GM18861 (cell line): ENCODE data around the gene CACNG5.

ENCODE experiments used
- ATAC-seq: cut with Tn5 transposase; IDR thresholded peaks from one replicate; pipeline ENCODE4 v1.9.1; 2021; ENCODE audit not compliant: unreplicated experiment

The CACNG5 gene

DNA sequence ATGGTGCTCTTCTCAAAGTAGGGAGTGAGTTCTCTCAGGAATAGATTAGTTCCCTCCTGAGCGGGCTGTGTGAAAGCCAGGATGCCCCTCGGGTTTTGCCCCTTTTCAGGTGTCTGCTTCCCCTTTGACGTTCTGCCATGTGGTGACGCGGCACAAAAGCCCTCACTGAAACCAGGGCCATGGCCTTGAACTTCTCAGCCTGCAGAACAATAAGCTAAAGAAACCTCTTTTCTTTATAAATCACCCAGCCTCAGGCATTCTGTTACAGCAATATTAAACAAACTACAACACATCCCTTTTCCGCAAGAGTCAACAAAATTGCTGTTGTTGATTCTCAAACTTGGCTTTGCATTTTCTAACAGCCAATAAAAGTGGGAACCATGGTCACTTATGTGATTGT, 15.5 kb upstream of the CACNG5 start:
- ATAC-seq = no peak

DNA sequence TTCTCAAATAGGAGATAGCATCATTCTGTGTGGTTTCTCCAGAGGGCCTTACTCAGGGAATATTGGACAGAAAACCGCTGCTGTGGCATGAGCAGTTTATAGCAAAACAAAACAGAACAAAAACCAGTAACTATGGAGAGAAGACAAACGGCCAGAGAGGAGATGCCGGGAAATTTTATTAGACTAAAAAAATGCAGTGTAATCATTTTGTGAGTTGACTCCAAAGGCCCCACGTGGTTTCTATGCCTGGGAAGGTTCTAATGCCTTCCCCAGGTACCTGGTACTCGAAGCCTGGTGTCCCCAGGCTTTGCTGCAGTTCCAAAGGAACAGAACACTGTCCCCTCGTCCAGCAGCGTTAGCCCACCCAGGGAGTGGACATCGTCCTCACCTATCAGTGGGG, 12.9 kb upstream of the CACNG5 start:
- ATAC-seq = no peak

DNA sequence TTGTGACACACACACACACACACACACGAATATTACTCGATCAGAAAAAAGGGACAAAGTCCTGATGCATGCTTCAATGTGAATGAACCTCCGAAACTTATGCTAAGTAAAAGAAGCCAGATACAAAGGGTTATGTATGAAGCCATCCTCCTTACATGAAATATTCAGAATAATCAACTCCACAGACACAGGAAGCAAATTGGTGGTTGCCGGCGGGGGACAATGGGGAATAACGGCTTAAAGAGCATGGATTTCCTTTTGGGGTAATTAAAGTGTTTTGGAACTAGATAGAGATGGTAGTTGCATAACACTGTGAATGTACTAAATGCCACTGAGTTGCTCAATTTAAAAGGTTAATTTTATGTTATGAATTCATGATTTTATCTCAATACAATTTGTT, 8.1 kb upstream of the CACNG5 start:
- ATAC-seq = no peak

DNA sequence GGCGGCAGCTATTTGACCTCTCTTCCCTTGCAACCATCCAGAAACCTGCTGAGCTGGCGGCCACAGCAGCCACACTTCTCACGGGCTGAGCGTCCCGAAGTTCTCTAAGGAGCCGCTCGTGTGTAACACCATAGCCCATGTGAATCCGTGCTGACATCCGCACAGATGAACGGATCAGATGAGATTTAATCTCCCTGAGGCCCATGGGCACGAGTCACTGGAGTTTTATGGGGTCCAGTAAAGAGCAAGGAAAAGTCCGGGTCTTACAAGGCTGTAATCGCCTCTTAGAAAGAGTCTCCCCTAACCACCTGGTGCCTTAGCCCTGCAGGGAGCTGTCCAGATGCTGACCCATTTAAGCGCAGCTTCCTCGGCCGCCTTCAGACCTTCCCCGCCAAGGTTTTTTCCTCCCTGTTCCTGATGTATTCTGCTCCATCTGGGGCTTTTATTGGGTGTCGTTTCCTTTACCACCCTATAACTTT, 5.5 kb upstream of the CACNG5 start:
- ATAC-seq = no peak

DNA sequence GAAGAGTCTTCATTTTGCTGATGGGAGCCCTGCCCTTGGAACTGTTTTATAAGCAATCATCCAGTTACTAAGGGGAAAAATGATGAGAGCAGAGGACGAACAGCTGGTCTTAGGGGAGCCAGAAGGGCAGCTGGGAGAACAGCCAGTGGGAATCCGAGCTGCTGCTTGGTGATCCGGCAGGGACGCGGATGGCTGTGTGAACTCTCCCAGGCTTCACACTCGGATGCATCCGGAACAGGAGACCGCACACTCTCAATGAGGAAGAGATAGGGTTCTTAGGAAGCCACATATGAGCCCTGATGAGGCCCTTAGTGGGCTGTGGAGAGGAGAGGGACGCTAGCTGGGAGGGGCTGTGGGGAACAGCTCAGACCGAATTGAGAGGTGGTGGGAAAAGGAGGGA, 5.0 kb upstream of the CACNG5 start:
- ATAC-seq = no peak

DNA sequence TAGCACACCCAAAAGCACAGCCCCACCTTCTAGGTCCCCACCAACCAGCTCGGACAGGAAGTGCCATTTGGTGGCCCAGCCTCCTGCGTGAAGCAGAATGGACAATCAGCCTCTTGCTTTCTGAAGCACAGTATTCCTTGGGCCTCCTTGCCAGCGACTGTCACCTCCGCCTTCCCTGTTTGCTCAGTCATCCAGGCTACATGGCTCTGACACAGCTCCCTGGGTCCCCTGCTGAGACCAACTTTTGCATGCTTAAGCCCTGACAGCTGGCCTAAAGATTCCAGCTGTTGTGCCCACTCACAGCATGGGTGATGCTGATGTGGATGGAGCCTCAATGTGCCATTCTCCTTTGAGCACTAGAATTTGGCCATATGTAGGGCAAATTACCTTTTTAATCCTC, 4.5 kb upstream of the CACNG5 start:
- no peak for ATAC-seq

DNA sequence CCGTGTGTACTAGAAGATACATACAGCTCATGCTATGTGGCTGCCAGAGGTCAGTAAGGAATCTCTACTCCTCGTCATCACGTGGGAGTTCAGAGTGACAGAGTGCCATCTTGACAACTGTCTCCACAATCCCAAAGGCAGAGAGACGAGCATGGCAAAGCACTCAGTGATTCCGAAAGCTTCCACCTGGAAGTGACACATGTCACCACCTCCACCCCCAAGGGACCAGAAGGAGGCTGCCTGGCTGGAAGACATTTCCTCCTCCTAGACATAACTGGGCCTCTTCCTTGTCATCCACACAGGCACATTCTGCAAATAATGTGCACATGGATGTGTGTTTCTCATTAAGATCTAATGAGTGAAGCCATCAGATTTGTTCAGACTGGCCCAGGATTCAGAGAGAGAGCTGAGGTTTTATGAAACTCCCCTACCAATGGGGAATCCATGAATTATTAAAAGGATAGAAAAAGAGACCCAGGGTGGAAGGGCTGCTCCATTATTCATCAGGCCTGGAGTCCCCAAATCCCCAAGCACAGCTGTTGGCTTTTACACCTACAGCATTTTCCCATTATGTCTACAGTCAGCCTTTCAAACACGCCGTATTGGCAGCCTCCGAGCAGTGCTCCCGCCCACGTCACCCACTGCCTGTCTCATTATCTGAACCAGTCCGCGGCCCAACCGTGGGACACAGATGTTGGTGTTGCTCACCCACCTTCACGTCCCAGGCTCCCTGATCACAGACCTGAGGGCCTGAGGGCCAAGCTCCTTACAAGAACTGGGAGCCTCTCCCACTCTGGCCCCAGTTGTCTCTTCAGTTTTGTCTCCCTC, 3.3 kb upstream of the CACNG5 start:
- ATAC-seq = no peak

DNA sequence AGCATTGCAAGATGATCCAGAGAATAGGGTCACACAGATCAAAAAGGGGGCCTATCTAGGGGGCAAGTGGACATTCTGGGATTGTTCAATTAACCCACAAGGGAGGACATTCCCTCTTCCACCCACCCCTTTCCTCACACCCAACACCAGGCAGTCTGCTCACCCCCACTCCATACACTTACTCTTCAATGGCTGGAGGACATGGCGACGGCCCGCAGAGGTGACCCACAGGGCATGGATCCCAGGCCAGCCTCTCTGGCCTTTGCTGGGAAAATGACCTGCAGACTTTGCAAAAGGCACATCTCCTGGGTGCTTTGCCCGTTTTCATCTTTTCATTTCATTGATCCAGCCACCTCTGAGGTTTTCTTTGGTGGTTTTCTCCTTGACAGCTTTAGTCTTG, 1.7 kb upstream of the CACNG5 start:
- ATAC-seq = no peak

DNA sequence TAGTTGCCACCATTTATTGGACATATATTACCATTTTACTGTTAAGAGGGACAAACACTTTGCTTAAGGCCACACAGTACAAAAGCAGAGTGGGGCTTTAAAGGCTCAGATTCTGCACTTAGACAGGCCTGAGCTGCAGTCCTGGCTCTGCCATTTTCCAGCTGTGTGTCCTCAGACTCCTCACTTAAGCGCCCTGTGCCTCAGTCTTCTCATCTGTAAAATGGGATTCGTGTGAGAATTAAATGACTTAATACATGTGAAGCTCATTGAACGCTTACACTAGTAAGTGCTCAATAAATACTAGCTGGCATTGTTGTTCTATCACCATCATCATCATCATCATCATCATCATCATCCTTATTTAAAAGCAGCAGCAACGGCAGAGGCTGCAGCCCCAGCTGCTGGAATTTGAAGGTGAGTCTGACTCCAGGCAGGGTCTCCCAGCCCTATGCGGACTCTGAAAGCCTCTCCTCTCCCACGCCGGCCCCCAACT, 445 bp upstream of the CACNG5 start:
- ATAC-seq = no peak

DNA sequence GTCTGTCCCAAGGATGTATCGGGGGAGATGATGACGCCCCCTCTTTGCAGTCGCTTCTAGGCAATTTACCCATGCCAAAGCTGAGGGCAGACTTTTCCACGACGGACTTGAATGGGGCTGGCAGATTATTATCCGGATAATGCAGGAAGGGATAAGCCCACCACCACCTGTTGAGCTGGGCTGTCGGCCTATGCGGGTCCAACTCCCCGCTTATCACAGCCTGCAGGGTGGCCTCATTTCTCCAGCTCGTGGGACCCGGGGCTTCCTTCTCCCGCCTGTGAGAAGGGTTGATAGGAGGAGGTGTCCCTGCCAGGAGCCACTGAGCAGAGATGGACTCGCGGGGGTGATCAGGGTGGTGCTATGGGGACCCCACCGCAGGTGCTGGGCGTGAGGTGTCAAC, 559 bp downstream of the CACNG5 start:
- no peak for ATAC-seq

DNA sequence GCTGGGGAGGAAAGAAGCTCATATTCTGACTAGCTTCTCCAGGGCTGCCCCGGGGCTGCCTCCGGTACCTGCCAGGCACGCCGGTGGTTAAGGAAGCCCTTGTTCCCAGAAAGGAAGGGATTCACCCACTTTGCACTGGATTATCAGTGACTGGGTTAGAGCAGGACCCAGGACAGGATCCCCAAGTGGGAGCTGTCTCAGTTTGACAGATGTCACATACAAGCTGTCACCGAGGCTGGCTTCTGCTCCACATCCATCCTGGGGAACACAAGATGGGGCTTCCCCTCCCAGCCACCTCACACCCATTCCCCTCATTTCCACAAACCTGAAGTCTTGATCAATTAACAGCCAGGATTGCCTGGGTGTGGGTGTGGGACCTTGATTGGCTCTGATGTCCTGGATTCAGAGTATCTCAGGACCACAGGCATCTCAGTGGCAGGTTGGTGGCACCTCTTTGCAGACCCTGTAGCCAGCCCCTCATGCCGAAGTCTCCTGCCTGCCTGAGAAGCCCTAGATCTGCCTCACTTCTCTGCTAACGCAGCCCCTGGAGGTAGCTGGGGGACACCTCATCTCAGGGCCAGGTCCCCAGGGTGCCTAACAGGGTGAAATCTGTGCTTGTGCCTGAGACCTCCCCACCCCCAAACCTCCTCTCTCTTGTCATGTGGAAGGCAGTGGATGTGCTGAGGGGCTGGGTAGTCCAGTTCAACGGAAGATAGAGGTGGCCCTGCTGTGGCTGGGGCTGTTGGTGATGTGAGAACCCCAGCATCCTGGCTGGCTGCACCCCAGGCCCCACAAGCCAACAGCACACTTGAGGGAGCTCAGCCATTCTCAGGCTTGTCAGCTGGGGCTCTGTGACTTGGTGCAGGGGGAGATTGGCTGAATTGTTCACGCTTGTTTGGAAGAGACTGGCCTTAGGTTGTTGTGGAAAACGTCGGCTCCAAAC, 1.4 kb downstream of the CACNG5 start:
- no peak for ATAC-seq

DNA sequence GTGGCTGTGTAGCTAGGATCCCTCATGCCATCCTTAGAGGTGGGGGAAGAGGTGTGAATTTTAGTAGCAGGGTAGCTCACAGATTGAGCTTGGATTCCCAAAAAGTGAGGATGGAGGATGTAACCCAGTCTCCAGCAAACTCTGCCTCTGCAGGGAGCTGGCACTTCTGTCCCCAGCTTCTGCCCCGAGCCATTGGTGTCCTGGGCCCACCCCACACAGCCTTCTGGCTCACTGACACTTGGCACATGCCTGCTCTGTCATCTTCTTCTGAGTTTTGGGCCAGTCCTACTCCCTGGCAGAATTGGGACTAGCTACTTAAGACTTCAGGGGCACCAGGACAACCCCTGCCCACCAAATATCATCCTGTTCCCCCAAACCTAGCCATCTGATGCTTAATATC, 2.3 kb downstream of the CACNG5 start:
- no peak for ATAC-seq

DNA sequence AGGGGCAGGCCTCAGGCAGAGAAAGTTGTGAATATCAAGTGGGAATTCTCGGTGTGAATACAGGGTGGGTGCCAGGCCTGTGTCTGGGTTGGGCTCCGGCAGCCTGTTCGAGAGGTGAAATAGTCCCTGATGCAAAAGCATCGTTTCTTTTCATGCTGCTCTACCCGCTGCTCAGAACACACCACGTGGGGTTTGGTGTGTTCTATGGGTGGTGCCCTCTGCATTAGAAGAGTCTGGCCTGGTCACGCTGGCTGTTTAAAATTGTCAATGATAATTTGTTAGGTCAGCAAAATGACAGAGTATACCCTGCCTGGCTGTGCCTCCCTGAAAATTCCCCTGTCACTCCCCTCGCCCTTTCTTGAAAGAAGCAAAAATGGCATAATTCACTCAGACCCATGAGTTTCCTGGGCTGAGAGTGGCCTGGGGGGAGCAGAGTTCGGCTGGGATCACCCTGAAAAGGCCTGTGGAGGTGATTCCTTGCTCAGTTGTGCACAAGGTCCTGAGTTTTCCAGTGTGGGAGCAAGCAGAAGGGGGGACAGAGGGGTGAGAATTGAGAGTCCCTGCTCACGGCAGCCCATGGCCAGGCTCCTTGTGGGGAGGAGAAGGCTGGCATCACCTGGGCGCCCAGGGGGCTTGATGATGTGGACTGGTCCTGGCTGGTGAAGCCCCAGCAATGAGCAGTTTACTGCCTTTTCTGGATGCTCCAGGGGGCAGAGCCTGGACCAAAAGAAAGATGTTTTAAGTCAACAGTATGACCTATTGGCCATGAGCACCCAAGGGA, 3.2 kb downstream of the CACNG5 start:
- ATAC-seq = no peak

DNA sequence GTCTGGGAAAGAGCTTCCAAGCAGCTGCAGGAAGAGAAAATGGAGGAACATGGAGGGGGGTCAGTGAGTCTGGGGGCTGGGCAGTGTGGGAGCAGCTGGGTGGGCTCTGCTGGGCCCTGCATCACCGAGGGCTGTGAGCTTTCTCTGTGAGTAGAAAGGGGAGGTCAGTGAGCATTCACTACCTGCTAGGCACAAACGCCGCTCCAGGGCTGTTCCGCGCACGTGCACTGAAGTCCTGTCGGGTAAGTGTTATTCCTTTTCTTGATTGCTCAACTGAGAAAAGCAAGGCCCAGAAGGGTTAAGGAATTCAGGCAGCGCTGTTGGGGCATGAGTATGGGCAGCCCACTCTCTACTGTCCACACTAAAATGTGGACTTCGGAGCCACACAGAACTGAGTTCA, 4.7 kb downstream of the CACNG5 start:
- no peak for ATAC-seq

DNA sequence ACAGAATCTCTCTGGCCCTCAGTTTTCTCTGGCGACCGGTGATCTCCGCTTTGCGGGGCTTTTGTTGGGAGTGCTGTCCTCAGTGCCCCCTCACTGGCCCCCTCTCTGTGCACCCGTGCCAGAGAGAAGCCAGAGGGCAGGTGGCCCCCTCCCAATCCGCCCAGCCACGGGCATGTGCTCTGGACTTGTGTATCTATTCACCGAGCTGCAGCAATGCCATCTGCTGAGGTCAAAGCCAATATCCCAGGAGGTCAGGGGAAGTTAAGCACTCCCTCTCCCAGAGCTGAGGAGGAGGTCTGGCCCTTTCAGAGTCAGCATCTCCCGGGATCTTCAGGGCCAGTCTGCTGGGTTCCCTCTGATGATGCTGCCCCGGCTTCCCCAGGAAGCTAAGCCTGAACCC, 5.1 kb downstream of the CACNG5 start:
- no peak for ATAC-seq

DNA sequence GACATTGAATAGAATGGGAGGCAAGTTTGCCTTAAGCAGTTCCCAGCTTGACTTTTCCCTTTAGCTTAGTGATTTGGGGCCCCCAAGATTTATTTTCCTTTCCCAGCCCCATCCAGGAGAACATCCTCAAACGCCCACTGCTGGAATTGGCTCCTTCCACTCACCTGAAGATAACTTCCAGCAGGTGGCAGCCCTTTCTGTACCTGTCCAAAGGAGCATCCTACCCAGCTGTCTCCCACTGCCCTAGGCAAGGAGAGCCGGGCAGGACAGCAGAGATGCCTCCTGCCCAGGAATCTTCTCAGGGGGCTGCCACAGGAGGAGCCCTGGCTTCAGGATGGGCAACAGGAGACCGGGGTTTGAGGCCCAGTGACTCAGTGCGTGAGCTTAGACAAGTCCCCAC, 6.4 kb downstream of the CACNG5 start:
- no peak for ATAC-seq

DNA sequence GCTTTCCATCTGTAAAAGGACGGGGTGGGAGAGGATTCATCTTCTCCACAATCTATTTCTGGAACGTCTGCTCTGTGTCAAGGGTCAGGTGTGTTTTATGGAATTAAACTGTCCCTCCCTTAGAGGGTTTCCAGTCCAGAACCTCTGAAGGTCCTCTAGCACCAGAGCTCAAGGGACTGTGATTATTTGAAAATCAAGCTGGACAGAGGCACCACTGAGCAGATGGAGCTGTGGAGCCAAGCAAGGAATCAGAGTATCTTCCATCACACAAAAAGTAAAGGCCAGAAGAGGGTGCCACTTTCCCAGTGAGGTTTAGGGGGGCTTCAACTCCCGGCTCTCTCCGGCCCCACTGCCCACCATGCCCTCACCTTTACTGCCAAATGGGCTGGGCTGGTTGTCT, 6.8 kb downstream of the CACNG5 start:
- no peak for ATAC-seq

DNA sequence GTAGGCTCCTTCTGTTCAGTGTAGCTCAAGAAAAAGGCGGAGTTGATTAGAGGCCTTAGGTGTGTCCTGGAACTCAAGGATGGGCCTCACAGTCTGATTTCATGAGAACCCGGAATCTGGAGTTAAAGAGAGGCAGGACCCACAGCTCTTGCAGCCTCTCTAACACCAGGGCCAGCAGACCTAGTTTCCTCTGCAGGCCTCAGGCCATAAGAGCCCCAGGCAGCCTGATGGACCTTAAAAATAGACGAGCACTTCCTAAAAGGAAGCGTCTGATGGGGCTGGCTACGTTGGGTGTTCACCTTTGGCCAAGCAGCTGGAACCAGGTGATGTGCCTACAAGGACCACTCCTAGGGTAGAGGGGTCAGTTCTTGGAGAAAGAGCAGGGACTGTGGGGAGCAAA, 7.6 kb downstream of the CACNG5 start:
- no peak for ATAC-seq

DNA sequence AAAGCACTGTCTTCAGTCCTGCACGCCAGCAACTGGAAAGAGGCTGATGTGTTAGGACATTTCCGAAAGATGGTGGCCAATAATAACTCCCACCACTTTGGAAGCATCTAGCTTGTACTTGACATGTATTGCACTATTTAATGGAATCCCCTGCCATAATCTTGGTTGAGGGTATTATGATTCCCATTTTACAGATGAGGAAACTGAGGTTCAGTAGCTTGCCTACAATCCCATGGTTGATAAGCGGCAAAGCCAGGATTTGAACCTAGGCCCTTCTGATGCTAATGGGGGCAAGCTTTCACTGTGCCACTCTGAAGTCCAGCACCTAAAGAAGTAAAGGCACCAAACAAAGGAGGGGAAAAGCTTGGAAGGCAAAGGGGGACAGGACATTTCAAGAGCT, 8.0 kb downstream of the CACNG5 start:
- ATAC-seq = no peak

DNA sequence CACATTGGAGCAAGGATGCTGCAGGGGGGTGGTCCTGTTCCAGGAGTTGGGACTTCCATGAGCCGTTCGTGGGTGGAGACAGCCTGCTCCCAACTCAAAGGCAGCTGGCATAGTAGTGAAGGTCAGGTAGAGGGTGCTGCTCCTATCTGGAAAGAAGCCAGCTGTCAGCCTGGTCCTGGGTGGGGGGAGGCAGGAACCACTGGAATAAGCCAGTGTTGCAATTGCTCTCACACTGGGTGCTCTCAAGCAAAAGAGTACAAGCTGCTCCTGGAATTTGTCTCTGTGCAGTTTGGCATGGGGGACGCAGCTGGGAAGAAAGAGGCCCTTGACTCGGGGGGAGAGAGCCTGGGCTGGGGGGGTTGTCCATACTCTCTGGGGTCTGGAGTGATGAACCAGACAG, 8.7 kb downstream of the CACNG5 start:
- ATAC-seq = no peak

DNA sequence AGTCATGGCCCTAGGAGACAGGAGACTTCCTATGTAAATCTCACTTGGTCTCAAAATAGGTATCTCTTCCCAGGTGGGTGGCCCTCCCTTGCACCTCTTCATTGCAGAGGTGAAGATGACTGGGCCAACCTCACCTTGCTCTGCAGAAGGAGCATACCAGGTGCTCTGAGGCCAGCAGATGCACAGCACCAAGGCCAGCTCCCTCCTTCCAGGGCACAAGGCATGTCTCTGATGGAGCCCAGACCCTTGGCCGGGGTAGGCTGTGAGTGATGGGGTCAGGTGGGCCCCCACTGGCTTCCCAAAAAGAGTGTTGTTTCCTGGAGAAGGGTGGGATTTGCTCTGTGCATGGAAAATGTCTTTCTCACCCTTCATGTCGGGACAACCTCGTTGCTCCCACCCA, 12.8 kb downstream of the CACNG5 start:
- ATAC-seq = no peak
